IMR-90 (cell line): ENCODE measurements around the gene SNRPD3.

Source experiments
- POLR2A ChIP-seq: IDR thresholded peaks from 2 replicates; pipeline ENCODE4 v1.6.1; 2012; ENCODE audit warnings: mild to moderate bottlenecking, low read depth, low read length
- RFX5 ChIP-seq: IDR thresholded peaks from 2 replicates; pipeline ENCODE4 v1.8.0; 2012; ENCODE audit warnings: low read depth, mild to moderate bottlenecking, low read length, moderate library complexity
- TF ChIP-seq, protein P1 (sequence below): conservative IDR thresholded peaks from 2 replicates; pipeline ENCODE4 v1.5.1; 2012; ENCODE audit warnings: mild to moderate bottlenecking, low read depth, low read length, improper control_type of control experiment
- TF ChIP-seq, protein P2 (sequence below): fragments of 150-350 bp; IDR thresholded peaks from 2 replicates; pipeline ENCODE4 v1.6.1; 2016; ENCODE audit warnings: low read depth, mild to moderate bottlenecking, low read length, moderate library complexity, borderline replicate concordance

DNA sequence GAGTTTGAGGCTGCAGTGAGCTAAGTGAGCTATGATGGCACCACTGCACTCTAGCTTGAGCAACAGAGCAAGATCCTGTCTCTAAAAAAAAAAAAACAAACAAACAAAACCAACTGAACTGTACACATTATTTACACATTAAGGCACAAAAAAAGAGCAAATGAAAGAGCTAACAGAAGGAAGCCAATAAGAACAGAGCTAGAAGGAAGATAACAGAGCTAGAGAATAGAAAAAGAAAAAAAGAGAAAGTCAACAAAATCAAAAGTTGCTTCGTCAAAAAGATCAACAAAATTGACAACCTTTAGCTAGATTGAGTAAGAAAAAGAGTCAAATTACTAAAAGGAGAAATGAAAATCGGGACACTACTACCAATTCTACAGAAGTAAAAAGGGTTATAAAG, 25.9 kb upstream of the SNRPD3 start:
- TF ChIP-seq, protein P1, sequence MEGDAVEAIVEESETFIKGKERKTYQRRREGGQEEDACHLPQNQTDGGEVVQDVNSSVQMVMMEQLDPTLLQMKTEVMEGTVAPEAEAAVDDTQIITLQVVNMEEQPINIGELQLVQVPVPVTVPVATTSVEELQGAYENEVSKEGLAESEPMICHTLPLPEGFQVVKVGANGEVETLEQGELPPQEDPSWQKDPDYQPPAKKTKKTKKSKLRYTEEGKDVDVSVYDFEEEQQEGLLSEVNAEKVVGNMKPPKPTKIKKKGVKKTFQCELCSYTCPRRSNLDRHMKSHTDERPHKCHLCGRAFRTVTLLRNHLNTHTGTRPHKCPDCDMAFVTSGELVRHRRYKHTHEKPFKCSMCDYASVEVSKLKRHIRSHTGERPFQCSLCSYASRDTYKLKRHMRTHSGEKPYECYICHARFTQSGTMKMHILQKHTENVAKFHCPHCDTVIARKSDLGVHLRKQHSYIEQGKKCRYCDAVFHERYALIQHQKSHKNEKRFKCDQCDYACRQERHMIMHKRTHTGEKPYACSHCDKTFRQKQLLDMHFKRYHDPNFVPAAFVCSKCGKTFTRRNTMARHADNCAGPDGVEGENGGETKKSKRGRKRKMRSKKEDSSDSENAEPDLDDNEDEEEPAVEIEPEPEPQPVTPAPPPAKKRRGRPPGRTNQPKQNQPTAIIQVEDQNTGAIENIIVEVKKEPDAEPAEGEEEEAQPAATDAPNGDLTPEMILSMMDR, result no peak
- TF ChIP-seq POLR2A, result no peak
- TF ChIP-seq, protein P2, sequence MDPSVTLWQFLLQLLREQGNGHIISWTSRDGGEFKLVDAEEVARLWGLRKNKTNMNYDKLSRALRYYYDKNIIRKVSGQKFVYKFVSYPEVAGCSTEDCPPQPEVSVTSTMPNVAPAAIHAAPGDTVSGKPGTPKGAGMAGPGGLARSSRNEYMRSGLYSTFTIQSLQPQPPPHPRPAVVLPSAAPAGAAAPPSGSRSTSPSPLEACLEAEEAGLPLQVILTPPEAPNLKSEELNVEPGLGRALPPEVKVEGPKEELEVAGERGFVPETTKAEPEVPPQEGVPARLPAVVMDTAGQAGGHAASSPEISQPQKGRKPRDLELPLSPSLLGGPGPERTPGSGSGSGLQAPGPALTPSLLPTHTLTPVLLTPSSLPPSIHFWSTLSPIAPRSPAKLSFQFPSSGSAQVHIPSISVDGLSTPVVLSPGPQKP, result no peak
- TF ChIP-seq RFX5, result no peak
